ENCODE measurements around the gene FAM118B. TPM values are rescaled to one million over a fixed set of nuclear protein-coding genes. Genes with fewer than 3 reads are reported as not detected.

Gene FAM118B
- polyA plus RNA-seq, 1 of the 3 experiments (the other 2 are of a cell fraction) = 19.5 TPM

DNA sequence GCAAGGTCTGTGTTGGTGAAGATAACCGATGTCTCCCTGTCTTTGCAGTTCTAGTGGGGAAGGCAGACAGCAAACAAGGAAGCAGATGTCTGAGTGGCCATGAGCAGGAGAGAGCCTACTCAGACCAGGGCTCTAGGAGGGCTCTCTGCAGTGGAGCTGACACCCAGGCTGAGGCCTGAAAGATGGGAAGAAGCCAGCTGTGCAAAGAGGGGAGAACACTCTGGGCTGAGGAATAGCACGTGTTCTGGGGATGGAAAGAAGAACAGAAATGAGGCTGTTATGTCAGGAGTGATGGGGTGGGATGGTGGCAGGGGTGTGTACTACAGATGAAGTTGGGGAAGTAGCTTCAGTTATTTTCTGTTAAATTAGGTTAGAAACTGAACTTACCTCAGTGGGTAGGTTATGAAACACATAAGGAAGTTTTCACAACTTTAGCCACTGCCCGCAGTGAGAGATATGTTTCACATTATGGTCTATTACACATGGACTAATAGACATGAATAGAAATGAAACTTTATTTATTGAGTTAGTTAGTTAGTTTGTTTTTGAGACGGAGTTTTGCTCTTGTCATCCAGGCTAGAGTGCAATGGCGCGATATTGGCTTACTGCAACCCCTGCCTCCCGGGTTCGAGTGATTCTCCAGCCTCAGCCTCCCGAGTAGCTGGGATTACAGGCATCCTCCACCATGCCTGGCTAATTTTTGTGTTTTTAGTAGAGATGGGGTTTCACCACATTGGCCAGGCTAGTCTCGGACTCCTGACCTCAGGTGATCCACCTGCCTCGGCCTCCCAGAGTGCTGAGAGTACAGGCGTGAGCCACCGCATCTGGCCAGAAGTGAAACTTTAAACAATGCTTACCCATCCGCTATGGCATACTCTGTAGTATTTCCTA is 100.1 kb downstream of the FAM118B start:
- Histone ChIP-seq H2AFZ (ENCODE audit: low read depth) (no peak overlapping the region), H3K4me1 (ENCODE audit: control insufficient read depth in 1 of 2, insufficient read depth in 2 of 2, low read depth in 1 of 2, low read length in 1 of 2) (peaks cover 4% of the 10 kb centered on the region in 2 experiments; a peak in 2 of 4 replicates), H3K9me2 (no peaks in the 10 kb centered on the region), H3K9ac (no peak overlapping the region), H3K4me2 (no peak overlapping the region), H3F3A (replicated peaks; ENCODE audit: insufficient read depth) (peaks cover 18% of the 10 kb centered on the region), H3K9me3 (no peaks in the 10 kb centered on the region), H3K27me3 (ENCODE audit: insufficient read depth) (no peaks in the 10 kb centered on the region), H4K20me1 (ENCODE audit: insufficient read depth) (no peaks in the 10 kb centered on the region), H3K79me2 (ENCODE audit: insufficient read depth) (no peaks in the 10 kb centered on the region; the same call in 1 of the 2 replicates), H3K36me3 (replicated peaks in 1 of 2; ENCODE audit: control insufficient read depth in 1 of 2, insufficient read depth in 2 of 2, low read length in 1 of 2) (peaks cover 6 to 11% of the 10 kb centered on the region in 2 experiments), H3K27ac (ENCODE audit: low read depth in 2 of 2, low read length in 1 of 2) (no peak overlapping the region), H3K4me3 (ENCODE audit: low read depth in 2 of 2, low read length in 1 of 2) (no peak overlapping the region)
- DNase-seq = no peak
- WGBS (ENCODE audit: low lambda C conversion rate) = 98% methylated on average over 13 of the region's 14 CpGs
- POLR2A ChIA-PET = interaction anchor here (1.6 kb wide), 1 partner anchor 169 kb away, joined by 12 read pairs; no protein-coding TSS in a partner anchor
- CTCF ChIA-PET = interaction anchor here (0.8 to 10.0 kb wide), 31 partner anchors 8 to 1035 kb away, joined by 3 to 172 read pairs (median 6); no protein-coding TSS in a partner anchor
- no peak for TF ChIP-seq SMC3 (IDR thresholded peaks at IDR 0.05; ENCODE audit: low read depth, low read length)
- TF ChIP-seq CHD2 (IDR thresholded peaks at IDR 0.05; ENCODE audit: low read length, partially characterized antibody) = no peak
- no peak for TF ChIP-seq SIN3A (IDR thresholded peaks at IDR 0.05; ENCODE audit: borderline replicate concordance, low read depth, low read length)

Small RNAs within 50 kb of the gene (small RNA-seq; reads per million reads assigned to genes)
- gene AP001893.2 (0 to 0.40 (median 0) reads per million in 7 experiments), gene RN7SL351P (0 reads per million in 7 experiments), gene RNU4-86P (0 reads per million in 7 experiments)

Other genes starting within 250 kb of the FAM118B start
- gene CDON, start 148.9 kb upstream of the FAM118B start, polyA plus RNA-seq (2012; rRNA removed) = 3.7 and 4.2 TPM in 2 replicates
- 18.0 and 24.0 TPM in 2 replicates for gene RPUSD4, start 132 bp upstream of the FAM118B start, polyA plus RNA-seq (2012; rRNA removed)
- 129 and 158 TPM in 2 replicates for gene SRPRA, start 57.1 kb downstream of the FAM118B start, polyA plus RNA-seq (2012; rRNA removed)
- 35.2 and 41.3 TPM in 2 replicates for gene FOXRED1, start 57.4 kb downstream of the FAM118B start, polyA plus RNA-seq (2012; rRNA removed)
- gene TIRAP, start 71.3 kb downstream of the FAM118B start, polyA plus RNA-seq (2012; rRNA removed) = 5.5 and 6.2 TPM in 2 replicates
- 35.5 and 48.1 TPM in 2 replicates for gene DCPS, start 92.3 kb downstream of the FAM118B start, polyA plus RNA-seq (2012; rRNA removed)
- 27.1 and 32.0 TPM in 2 replicates for gene ST3GAL4, start 143.9 kb downstream of the FAM118B start, polyA plus RNA-seq (2012; rRNA removed)